Esophagus squamous epithelium (tissue), 5 donors: ENCODE measurements around the gene CCNL2. TPM values are rescaled to one million over a fixed set of nuclear protein-coding genes. Genes with fewer than 3 reads are reported as not detected.
"Not testable (repeated sequence)": the region's sequence is repeated elsewhere in the genome, so short reads cannot be mapped to it uniquely, and the experiment has no call there.

Source experiments
- DNase-seq: peaks from one replicate; lab custom pipeline; 2025; lab: John Stamatoyannopoulos, UW
- H3K27ac ChIP-seq, 4 donors: fragments of 200-600 bp; sonication (generic); one replicate each; pipeline ENCODE4 v1.5.1; 2016 to 2019; ENCODE audit warnings: mild to moderate bottlenecking in 1 of 4
- H3K27me3 ChIP-seq, 4 donors: fragments of 200-600 bp; sonication (generic); 1 replicate in 3 of 4; 2 replicates in 1 of 4; pipeline versions ENCODE4 v1.5.1 to v1.6.0; 2017 to 2021; ENCODE audit warnings: antibody characterized with exemption in 1 of 4
- H3K36me3 ChIP-seq, 3 donors: fragments of 200-600 bp; sonication (generic); one replicate each; pipeline ENCODE4 v1.5.1; 2016 to 2019
- H3K4me1 ChIP-seq, 3 donors: fragments of 200-600 bp; sonication (generic); one replicate each; pipeline ENCODE4 v1.5.1; 2017 to 2019
- H3K4me3 ChIP-seq, 4 donors: fragments of 200-600 bp; sonication (generic); 1 replicate in 3 of 4; 2 replicates in 1 of 4; pipeline ENCODE4 v1.5.1; 2016 to 2019; ENCODE audit warnings: mild to moderate bottlenecking in 2 of 4, moderate library complexity in 1 of 4
- H3K9me3 ChIP-seq, 3 donors: fragments of 200-600 bp; sonication (generic); one replicate each; pipeline ENCODE4 v1.5.1; 2016 to 2019
- POLR2A ChIP-seq, 4 donors: fragments of 450-650 bp; IDR thresholded peaks; one replicate each; pipeline ENCODE4 v1.6.1; 2017; ENCODE audit warnings: antibody characterized with exemption in 4 of 4, mild to moderate bottlenecking in 4 of 4, moderate library complexity in 3 of 4
- WGBS, 2 donors: methylation state at CpG; one replicate each; pipeline ENCODE4 v1.1.5; 2018; 5-methylcytosine and 5-hydroxymethylcytosine counted together
- intact Hi-C: fragments of 100-400 bp; cut with DNase I; formaldehyde crosslinking; loops from one replicate; pipeline ENCODE4 v1.15.0; 2022
- total RNA-seq, 4 donors: library from RNA; depleted of rRNA; stranded (reverse); fragments of >200 nt; gene quantifications; one replicate each; pipeline ENCODE4 v1.1.0, GENCODE V29; 2016
- TF ChIP-seq, protein P1 (sequence below), 6 experiments: fragments of 450-650 bp in 4 of 6; fragments of 200-600 bp in 2 of 6; sonication (generic) in 2 of 6; IDR thresholded peaks; one replicate each; pipeline ENCODE4 v1.5.1; 2016 to 2019; ENCODE audit warnings: antibody characterized with exemption in 6 of 6, mild to moderate bottlenecking in 4 of 6, moderate library complexity in 4 of 6
- donor health status: DM: yes; HTN: yes; CAD: no.

The CCNL2 gene
- total RNA-seq, 4 donors from 2014 or later, result 42.5 to 213 (median 104) TPM

- no peak overlapping the region for H3K4me3 ChIP-seq
- no peak for TF ChIP-seq POLR2A (IDR thresholded peaks at IDR 0.05)
- TF ChIP-seq, protein P1, sequence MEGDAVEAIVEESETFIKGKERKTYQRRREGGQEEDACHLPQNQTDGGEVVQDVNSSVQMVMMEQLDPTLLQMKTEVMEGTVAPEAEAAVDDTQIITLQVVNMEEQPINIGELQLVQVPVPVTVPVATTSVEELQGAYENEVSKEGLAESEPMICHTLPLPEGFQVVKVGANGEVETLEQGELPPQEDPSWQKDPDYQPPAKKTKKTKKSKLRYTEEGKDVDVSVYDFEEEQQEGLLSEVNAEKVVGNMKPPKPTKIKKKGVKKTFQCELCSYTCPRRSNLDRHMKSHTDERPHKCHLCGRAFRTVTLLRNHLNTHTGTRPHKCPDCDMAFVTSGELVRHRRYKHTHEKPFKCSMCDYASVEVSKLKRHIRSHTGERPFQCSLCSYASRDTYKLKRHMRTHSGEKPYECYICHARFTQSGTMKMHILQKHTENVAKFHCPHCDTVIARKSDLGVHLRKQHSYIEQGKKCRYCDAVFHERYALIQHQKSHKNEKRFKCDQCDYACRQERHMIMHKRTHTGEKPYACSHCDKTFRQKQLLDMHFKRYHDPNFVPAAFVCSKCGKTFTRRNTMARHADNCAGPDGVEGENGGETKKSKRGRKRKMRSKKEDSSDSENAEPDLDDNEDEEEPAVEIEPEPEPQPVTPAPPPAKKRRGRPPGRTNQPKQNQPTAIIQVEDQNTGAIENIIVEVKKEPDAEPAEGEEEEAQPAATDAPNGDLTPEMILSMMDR (IDR thresholded peaks at IDR 0.05), result no peak
- H3K27ac ChIP-seq, result peak overlapping the region; percentile 93 to 97 (median 96)
- 37 to 63% methylated on average over 5 to 6 of the region's 6 CpGs for WGBS, 2 donors
- H3K9me3 ChIP-seq, result no peaks in the 10 kb centered on the region
- intact Hi-C loops, result no loop called here
- no peak for DNase-seq
- peaks cover 0 to 27% (median 0%) of the 10 kb centered on the region in 4 donors for H3K27me3 ChIP-seq
- peaks cover 44 to 91% (median 62%) of the 10 kb centered on the region in 3 donors for H3K4me1 ChIP-seq
- no peaks in the 10 kb centered on the region for H3K36me3 ChIP-seq
Measured at GRCh38 chr1:1429671-1430073, 30.5 kb upstream of the CCNL2 start.

- DNase-seq, H3K4me3 ChIP-seq, H3K36me3 ChIP-seq, intact Hi-C loops, H3K9me3 ChIP-seq: not testable (repeated sequence)
- 94 to 95% methylated on average over 3 to 6 of the region's 6 CpGs for WGBS, 2 donors
- peaks cover 0 to 23% (median 0%) of the 10 kb centered on the region in 4 donors for H3K27me3 ChIP-seq
- peaks cover 37 to 84% (median 55%) of the 10 kb centered on the region in 3 donors for H3K4me1 ChIP-seq
- peak overlapping the region in 2 of 4 donors; percentile 96 for H3K27ac ChIP-seq
Measured at GRCh38 chr1:1428967-1429366, 29.8 kb upstream of the CCNL2 start.

GRCh38 chr1:1428174-1428573 is 29.0 kb upstream of the CCNL2 start:
- no peak overlapping the region for H3K4me3 ChIP-seq
- intact Hi-C loops, result no loop called here
- H3K4me1 ChIP-seq, result peaks cover 29 to 81% (median 51%) of the 10 kb centered on the region in 3 donors
- H3K36me3 ChIP-seq, result no peaks in the 10 kb centered on the region
- H3K27ac ChIP-seq, result peak overlapping the region in 3 of 4 donors; percentile 59 to 79 (median 64)
- no peaks in the 10 kb centered on the region for H3K9me3 ChIP-seq
- peaks cover 0 to 23% (median 0%) of the 10 kb centered on the region in 4 donors for H3K27me3 ChIP-seq
- 71 to 78% methylated on average over 11 to 15 of the region's 19 CpGs for WGBS, 2 donors
- no peak for TF ChIP-seq POLR2A (IDR thresholded peaks at IDR 0.05)
- TF ChIP-seq, protein P1 (IDR thresholded peaks at IDR 0.05), result no peak
- DNase-seq, result no peak

DNA sequence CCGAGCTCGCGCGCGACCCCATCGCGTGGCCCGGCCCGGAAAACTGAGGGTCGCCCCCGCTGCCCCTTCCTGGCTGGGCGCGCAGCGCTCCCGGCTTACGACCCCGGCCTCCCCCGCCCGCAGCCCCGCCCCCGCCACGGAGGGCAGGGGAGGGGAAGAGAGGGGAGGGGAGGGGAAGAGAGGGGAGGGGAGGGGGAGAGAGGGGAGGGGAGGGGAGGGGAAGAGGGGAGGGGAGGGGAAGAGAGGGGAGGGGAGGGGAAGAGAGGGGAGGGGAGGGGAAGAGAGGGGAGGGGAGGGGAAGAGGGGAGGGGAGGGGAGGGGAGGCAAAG is 28.6 kb upstream of the CCNL2 start:
- Histone ChIP-seq H3K9me3 (no peaks in the 10 kb centered on the region), H3K4me3 (peak overlapping the region; percentile 31 to 80 (median 46)), H3K27me3 (peaks cover 0 to 23% (median 0%) of the 10 kb centered on the region in 4 donors), H3K27ac (peak overlapping the region; percentile 25 to 81 (median 64)), H3K4me1 (peaks cover 25 to 81% (median 51%) of the 10 kb centered on the region in 3 donors), H3K36me3 (no peaks in the 10 kb centered on the region)
- no peak for TF ChIP-seq POLR2A (IDR thresholded peaks at IDR 0.05)
- TF ChIP-seq, protein P1 (IDR thresholded peaks at IDR 0.05), result no peak
- WGBS, 2 donors, result no CpG with 5 or more reads among the region's 22 CpGs
- no peak for DNase-seq
- intact Hi-C loops, result no loop called here

DNA sequence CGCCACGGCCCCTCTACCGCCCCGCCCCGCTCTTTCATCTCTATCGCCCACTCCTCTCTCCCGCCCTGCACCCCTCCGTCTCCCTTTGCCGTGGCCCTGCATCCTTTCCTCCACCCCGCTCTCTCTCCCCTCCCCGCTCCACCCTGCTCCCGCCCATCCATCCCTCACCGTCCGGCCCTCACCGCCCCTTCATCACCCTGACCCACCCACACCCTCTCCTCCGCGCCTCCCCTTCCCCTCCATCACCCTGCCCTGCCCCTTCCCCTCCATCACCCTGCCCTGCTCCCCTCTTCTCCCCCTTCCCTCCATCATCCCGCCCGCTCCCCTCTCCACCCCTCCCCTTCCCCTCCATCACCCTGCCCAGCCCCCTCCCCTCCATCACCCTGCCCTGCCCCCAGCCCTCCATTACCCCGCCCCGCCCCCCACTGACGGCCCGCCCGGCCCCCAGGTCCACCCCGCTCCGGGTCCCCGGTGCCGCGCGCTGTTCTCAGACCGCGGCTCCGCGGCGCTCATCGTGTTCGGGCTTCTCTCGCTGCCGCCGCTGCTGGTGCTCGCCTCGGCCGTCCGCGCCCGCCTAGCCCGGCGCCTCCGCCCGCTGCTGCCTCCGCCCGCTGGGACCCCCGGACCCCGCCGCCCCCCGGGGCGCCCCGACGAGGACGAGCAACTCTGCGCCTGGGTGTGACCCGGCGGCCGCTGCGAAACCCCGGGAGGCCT is 28.1 kb upstream of the CCNL2 start:
- peaks cover 0 to 23% (median 0%) of the 10 kb centered on the region in 4 donors for H3K27me3 ChIP-seq
- 10 to 16% methylated on average over 13 to 14 of the region's 66 CpGs for WGBS, 2 donors
- peaks cover 20 to 81% (median 50%) of the 10 kb centered on the region in 3 donors for H3K4me1 ChIP-seq
- TF ChIP-seq POLR2A (IDR thresholded peaks at IDR 0.05), result no peak
- TF ChIP-seq, protein P1 (IDR thresholded peaks at IDR 0.05), result no peak
- H3K4me3 ChIP-seq, result peak overlapping the region; percentile 31 to 80 (median 46)
- no peaks in the 10 kb centered on the region for H3K9me3 ChIP-seq
- H3K27ac ChIP-seq, result peak overlapping the region; percentile 25 to 81 (median 64)
- intact Hi-C loops, result no loop called here
- H3K36me3 ChIP-seq, result no peaks in the 10 kb centered on the region
- DNase-seq, result no peak
